Eye (tissue), 1 donor: ENCODE measurements around the gene LUZP1.

ENCODE experiments used
- DNase-seq: peaks from one replicate; pipeline ENCODE4 v3.0.0-alpha.2; 2015

Gene LUZP1

DNA sequence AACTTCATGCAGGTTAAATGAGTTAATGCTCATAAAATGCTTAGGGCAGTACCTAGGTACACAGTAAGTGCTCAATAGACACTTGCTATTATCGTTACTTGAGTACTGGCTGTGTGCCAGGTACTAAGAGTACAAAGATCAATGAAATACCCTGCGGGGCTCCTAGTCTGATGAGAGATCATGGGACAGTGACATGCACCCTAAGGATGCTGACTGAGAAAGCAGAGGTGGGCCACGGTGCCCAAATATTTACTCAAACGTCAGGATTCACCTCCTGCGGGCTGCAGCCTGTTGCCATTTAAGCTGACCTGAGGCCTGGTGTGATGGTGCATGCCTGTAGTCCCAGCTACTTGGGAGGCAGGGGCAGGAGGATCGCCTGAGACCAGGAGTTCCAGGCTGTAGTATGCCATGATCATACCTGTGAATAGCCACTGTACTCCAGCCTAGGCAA is 19.8 kb upstream of the LUZP1 start:
- DNase-seq: no peak

DNA sequence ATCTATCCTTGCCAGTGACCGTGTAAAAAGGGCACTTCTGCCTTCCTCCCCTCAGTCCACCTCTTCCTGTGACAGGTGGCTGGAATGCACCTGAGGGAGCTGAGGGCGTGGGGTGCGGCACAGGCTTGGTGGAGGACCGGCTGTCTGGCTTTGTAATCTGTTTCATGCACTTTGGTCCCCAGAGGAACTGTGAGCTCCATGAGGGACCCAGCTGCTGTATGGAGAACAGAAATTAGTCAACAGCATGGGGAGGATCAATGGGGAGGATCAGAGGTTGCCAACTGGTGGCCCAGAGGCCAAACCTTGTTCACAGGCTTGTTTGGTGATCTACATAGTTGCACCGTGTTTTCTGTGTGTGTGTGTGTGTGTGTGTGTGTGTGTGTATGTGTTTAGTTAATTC is 19.0 kb upstream of the LUZP1 start:
- no peak for DNase-seq

DNA sequence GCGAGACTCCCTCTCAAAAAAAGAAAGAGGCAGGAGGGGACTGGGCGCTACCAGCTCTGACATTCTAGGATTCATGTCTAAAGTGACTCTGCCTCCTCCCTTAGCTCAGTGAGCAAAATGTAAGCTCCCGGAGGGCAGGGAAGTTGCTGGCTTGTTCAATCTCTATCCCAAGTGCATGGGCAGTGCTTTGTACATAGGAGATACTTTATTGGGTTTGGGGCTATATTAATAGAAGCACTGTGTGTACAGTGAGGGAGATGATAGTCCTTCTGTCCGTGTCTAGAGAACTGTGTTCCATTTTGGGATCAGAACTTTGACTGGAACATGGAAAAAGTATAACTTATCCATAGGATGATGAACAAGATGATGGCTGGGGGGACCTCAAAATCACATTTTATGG is 16.7 kb upstream of the LUZP1 start:
- no peak for DNase-seq

- peak; percentile 89 for DNase-seq
Observed at GRCh38 chr1:23184212-23184934, 15.7 kb upstream of the LUZP1 start.

GRCh38 chr1:23179862-23180261 is 11.2 kb upstream of the LUZP1 start:
- DNase-seq: no peak

DNA sequence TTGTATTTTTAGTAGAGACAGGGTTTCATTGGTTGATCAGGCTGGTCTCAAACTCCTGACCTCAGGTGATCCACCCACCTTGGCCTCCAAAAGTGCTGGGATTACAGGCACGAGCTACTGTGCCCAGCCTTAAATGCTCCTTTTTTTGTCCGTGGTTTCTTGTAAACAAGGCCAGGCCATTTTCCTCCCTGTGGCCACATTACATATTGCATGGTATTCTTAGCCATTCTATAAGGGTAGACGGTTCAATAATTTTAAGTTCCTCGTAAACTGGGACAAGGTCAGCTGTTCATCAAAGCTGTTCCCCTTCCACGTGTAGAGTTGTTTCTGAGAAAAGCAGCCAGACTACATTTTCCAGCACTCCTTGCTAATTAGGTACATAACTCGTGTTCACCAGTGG is 10.3 kb upstream of the LUZP1 start:
- DNase-seq: no peak

DNA sequence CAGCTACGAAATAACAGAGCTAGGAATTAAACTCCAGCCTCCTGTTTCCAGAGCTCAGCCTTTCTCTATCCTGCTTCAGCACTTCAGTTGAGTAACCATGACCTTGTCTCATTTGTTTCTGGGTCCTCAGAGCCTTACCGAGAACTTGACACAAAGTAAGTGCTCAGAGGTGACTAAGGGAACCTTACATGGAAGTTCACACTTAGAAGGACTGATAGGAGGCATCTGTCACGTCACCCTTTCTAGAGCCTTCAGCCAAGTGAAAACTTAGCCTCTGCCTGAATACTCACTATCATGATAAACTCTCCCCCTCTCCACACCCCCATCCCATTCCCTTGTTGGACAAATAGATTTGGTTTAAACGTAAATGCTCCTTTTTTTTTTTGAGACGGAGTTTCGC is 9.8 kb upstream of the LUZP1 start:
- no peak for DNase-seq

GRCh38 chr1:23177438-23178380 is 9.1 kb upstream of the LUZP1 start:
- peak; percentile 91 for DNase-seq

DNA sequence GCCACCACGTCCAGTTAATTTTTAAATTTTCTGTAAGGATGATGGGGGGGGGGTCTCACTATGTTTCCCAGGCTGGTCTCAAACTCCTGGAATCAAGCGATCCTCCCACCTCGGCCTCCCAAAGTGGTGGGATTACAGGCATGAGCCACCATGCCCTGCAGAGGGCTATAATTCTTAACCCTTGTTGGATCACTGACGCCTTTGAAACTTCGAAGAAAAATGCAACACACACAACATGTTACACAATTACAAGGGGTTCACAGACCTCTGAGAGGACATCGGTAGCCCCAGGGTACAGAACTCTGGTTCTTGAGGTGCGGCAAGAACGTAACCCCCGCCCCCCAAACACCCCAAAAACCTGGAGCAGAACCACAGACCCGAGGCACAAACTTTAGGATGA is 8.4 kb upstream of the LUZP1 start:
- DNase-seq: no peak

DNA sequence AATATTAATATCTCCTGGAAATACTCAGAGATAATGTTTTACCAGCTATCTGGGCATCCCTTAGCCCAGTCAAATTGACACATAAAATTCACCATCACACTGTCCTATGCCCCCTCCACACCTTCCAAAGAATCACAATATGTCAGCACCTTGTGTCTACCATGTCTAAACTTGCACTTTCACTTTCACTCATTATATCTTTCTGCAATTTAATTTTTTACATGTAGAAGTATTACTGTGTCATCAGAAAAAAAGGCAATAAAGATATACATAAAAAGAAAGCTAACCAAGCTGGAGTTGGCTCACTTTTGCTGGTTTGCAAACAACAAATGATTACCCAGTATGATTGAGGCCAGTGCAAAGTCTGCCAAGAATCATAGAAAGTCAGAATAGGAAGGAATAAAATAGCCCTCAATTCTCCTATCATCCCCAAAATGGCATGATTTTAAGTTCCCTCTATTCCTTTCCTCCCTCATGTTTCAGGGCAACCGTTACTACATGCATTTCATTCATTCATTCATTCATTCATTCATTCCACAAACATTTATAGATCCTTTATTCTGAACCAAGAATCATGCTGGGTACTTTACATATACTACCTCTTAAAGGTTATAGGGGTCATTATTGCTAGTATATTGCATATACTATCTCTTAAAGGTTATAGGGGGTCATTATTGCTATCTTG is 5.9 kb upstream of the LUZP1 start:
- DNase-seq: no peak

- DNase-seq: peak; percentile 63
Observed at GRCh38 chr1:23171181-23171755, 2.6 kb upstream of the LUZP1 start.

- DNase-seq: peak; percentile 46
Observed at GRCh38 chr1:23169727-23170335, 1.2 kb upstream of the LUZP1 start.

DNA sequence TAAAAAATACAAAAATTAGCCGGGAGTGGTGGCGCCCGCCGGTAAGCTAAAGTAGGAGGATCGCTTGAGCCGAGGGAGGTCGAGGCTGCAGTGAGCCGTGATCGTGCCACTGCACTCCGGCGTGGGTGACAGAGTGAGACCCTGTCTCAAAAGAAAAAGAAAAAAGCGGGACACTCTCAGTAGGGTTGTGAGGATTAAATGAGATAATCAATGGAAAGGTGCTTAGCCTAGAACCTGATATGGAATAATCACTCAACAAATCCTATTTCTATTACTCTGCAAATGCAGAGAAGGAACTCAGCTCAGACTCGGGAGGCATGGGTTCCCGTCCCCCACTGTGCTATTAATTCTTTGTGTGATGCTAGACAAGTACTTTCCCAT is 529 bp upstream of the LUZP1 start:
- DNase-seq: no peak

GRCh38 chr1:23168079-23168444 is 594 bp downstream of the LUZP1 start:
- DNase-seq: no peak

DNA sequence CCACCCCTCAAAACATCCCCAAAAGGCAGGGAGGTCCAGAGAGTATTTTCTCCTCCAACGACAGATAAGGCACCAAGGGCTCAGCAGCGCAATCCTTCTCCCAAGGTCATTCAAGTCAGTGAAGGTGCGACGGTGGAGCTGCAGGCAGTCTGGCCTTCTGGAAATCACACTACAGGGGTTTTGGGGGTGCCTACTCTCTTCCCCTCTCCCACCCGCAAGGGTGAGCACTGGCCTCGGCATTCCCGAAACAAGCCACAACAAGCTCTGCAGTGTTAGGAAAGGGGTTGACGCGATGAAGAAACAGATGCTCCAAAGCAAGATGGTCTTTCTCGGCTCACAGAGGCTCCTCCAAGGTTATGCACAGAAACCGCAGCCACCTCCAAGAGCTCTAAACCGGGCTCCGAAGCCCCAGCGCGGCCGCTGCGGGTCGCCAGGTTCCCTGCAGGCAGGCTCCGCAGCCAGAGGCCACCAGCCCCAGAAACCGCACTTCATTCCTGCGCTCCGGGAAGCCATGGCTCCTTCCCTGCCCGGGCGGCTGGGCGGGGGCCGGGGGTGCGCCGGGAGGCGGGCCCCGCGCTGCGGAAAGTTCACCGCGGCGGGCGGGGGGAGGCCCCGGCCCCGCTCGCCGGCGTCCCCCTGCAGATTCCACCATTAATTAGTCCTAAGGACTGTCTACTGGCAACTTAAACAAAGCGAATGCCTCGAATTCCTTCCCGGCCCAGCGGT is 1.1 kb downstream of the LUZP1 start:
- DNase-seq: peak; percentile 87

DNA sequence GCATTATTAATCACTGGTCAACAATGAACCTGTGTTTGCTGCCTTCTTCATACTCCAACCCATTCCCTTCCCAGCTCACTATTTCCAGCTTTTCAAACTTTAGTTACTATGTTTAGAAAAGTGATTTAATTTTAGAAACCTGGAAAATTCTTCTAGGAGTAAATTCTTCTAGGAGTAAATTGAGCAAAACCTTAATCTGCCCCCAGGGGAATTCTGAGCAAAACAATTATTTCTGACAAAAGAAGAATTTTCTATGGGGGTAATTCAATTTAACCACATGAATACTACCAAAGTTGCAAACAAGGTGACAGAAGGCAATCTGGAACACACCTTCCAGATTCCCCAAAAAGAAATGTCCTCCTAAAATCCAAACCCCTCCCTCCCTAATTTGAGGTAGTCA is 1.8 kb downstream of the LUZP1 start:
- DNase-seq: no peak

GRCh38 chr1:23163395-23163794 is 5.3 kb downstream of the LUZP1 start:
- DNase-seq: no peak

- no peak for DNase-seq
Observed at GRCh38 chr1:23159963-23160877, 8.4 kb downstream of the LUZP1 start.

GRCh38 chr1:23156940-23157339 is 11.7 kb downstream of the LUZP1 start:
- DNase-seq: no peak

- DNase-seq: no peak
Observed at GRCh38 chr1:23152966-23153684, 15.5 kb downstream of the LUZP1 start.
